ENCODE data around the gene FAH. TPM values are rescaled to one million over a fixed set of nuclear protein-coding genes. Genes with fewer than 3 reads are reported as not detected.
A peak's percentile ranks its signal among the peaks of the same experiment; 100 is the strongest.

The FAH gene
- total RNA-seq, 1 donor from 2014 or later = 8.3 TPM

- no peak overlapping the region for H2AFZ ChIP-seq (replicated peaks)
- no peak overlapping the region for H3K27ac Mint-ChIP-seq
Measured at GRCh38 chr15:80118956-80119355, 33.8 kb upstream of the FAH start.

GRCh38 chr15:80120636-80121035 lies 32.2 kb upstream of the FAH start:
- H3K9me3 Mint-ChIP-seq = no peaks in the 10 kb centered on the region
- Histone ChIP-seq H4K20me1 (ENCODE audit: low read depth) (peaks cover 37% of the 10 kb centered on the region), H3K79me2 (ENCODE audit: low read depth) (peaks cover 65% of the 10 kb centered on the region), H3K27ac (no peak overlapping the region), H3K9me3 (ENCODE audit: low read depth) (no peaks in the 10 kb centered on the region), H3K36me3 (peaks cover 6% of the 10 kb centered on the region), H2AFZ (replicated peaks) (no peak overlapping the region), H3F3A (ENCODE audit: low read depth) (peaks cover 3% of the 10 kb centered on the region), H3K27me3 (no peaks in the 10 kb centered on the region), H3K9ac (no peak overlapping the region), H3K4me3 (no peak overlapping the region), H3K4me1 (no peaks in the 10 kb centered on the region), H3K4me2 (peak overlapping the region; percentile 34)
- H3K4me1 Mint-ChIP-seq = peaks cover 7% of the 10 kb centered on the region
- no peak overlapping the region for H3K4me3 Mint-ChIP-seq
- no peak for DNase-seq (ENCODE audit: low spot score)
- no peak overlapping the region for H3K27ac Mint-ChIP-seq
- TF ChIP-seq EZH2phosphoT487 (IDR thresholded peaks at IDR 0.05) (no peak), EZH2 (IDR thresholded peaks at IDR 0.05) (no peak)
- TF ChIP-seq, protein P1, sequence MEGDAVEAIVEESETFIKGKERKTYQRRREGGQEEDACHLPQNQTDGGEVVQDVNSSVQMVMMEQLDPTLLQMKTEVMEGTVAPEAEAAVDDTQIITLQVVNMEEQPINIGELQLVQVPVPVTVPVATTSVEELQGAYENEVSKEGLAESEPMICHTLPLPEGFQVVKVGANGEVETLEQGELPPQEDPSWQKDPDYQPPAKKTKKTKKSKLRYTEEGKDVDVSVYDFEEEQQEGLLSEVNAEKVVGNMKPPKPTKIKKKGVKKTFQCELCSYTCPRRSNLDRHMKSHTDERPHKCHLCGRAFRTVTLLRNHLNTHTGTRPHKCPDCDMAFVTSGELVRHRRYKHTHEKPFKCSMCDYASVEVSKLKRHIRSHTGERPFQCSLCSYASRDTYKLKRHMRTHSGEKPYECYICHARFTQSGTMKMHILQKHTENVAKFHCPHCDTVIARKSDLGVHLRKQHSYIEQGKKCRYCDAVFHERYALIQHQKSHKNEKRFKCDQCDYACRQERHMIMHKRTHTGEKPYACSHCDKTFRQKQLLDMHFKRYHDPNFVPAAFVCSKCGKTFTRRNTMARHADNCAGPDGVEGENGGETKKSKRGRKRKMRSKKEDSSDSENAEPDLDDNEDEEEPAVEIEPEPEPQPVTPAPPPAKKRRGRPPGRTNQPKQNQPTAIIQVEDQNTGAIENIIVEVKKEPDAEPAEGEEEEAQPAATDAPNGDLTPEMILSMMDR (IDR thresholded peaks at IDR 0.05) = no peak
- H3K36me3 Mint-ChIP-seq = peaks cover 13% of the 10 kb centered on the region
- H3K27me3 Mint-ChIP-seq (ENCODE audit: insufficient read depth, low read depth) = peaks cover 3% of the 10 kb centered on the region

More at GRCh38 chr15:80118956-80119355, 33.8 kb upstream of the FAH start:
- Histone ChIP-seq H3K27ac (no peak overlapping the region), H3K4me1 (peaks cover 8% of the 10 kb centered on the region), H3F3A (ENCODE audit: low read depth) (no peaks in the 10 kb centered on the region), H3K4me3 (no peak overlapping the region), H3K27me3 (no peaks in the 10 kb centered on the region), H3K9ac (no peak overlapping the region), H3K36me3 (peaks cover 6% of the 10 kb centered on the region), H3K79me2 (ENCODE audit: low read depth) (peaks cover 81% of the 10 kb centered on the region), H3K9me3 (ENCODE audit: low read depth) (no peaks in the 10 kb centered on the region), H3K4me2 (no peak overlapping the region), H4K20me1 (ENCODE audit: low read depth) (peaks cover 49% of the 10 kb centered on the region)
- Mint-ChIP-seq H3K36me3 (peaks cover 10% of the 10 kb centered on the region), H3K4me3 (no peak overlapping the region), H3K9me3 (no peaks in the 10 kb centered on the region), H3K4me1 (peaks cover 7% of the 10 kb centered on the region), H3K27me3 (ENCODE audit: insufficient read depth, low read depth) (peaks cover 1% of the 10 kb centered on the region)
- TF ChIP-seq EZH2phosphoT487 (IDR thresholded peaks at IDR 0.05) (no peak), EZH2 (IDR thresholded peaks at IDR 0.05) (no peak)
- TF ChIP-seq, protein P1 (IDR thresholded peaks at IDR 0.05) = no peak
- no peak for DNase-seq (ENCODE audit: low spot score)

DNA sequence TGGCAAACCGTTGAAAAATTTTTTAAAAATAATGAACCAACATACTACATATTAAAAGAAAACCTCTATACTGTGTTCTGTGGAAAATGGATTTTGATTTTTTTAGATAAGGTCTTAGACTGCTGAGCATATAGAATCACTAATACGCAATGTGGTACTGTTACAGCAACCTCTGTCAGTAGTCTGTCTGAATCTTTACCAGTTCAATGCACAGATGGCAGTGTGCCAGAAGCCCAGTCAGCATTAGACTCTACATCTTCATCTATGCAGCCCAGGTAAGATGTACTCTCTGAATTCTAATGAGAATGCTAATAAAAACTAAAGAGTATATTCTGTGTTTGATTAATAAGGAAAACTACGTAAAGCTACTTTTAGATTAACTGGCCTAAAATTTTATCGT lies 31.3 kb upstream of the FAH start:
- peaks cover 55% of the 10 kb centered on the region for H3K79me2 ChIP-seq (ENCODE audit: low read depth)
- H3K9ac ChIP-seq = no peak overlapping the region
- no peak overlapping the region for H3K27ac Mint-ChIP-seq
- TF ChIP-seq EZH2phosphoT487 (IDR thresholded peaks at IDR 0.05) = no peak
- no peak for TF ChIP-seq EZH2 (IDR thresholded peaks at IDR 0.05)
- TF ChIP-seq, protein P1 (IDR thresholded peaks at IDR 0.05) = no peak
- H3K4me3 ChIP-seq = no peak overlapping the region
- no peak for DNase-seq (ENCODE audit: low spot score)
- H3K4me3 Mint-ChIP-seq = no peak overlapping the region
- H3K27me3 Mint-ChIP-seq (ENCODE audit: insufficient read depth, low read depth) = peaks cover 3% of the 10 kb centered on the region
- peaks cover 36% of the 10 kb centered on the region for H4K20me1 ChIP-seq (ENCODE audit: low read depth)
- no peak overlapping the region for H2AFZ ChIP-seq (replicated peaks)
- peaks cover 6% of the 10 kb centered on the region for H3K36me3 ChIP-seq
- H3K9me3 ChIP-seq (ENCODE audit: low read depth) = no peaks in the 10 kb centered on the region
- H3K27ac ChIP-seq = no peak overlapping the region
- H3K27me3 ChIP-seq = no peaks in the 10 kb centered on the region
- no peak overlapping the region for H3K4me2 ChIP-seq
- H3K4me1 ChIP-seq = no peaks in the 10 kb centered on the region
- peaks cover 21% of the 10 kb centered on the region for H3K36me3 Mint-ChIP-seq
- H3K4me1 Mint-ChIP-seq = peaks cover 7% of the 10 kb centered on the region
- H3K9me3 Mint-ChIP-seq = no peaks in the 10 kb centered on the region
- peaks cover 3% of the 10 kb centered on the region for H3F3A ChIP-seq (ENCODE audit: low read depth)
